Middle frontal gyrus (tissue), 1 donor: Measurements from ENCODE around the gene SMCO4.
A peak's percentile ranks its signal among the peaks of the same experiment; 100 is the strongest.

Experiments used
- DNase-seq: peaks from one replicate; pipeline ENCODE4 v3.0.0-alpha.2; 2015; ENCODE audit warnings: low spot score; ENCODE audit errors: extremely low spot score

SMCO4 gene

GRCh38 chr11:93528757-93529645 lies 14.2 kb downstream of the SMCO4 start:
- DNase-seq, result peak; percentile 8

GRCh38 chr11:93528252-93528651 lies 14.9 kb downstream of the SMCO4 start:
- DNase-seq, result no peak

GRCh38 chr11:93526641-93527583 lies 16.3 kb downstream of the SMCO4 start:
- DNase-seq, result no peak

- no peak for DNase-seq
Measured at GRCh38 chr11:93526346-93526633, 16.9 kb downstream of the SMCO4 start.

- no peak for DNase-seq
Measured at GRCh38 chr11:93525601-93526345, 17.4 kb downstream of the SMCO4 start.

- no peak for DNase-seq
Measured at GRCh38 chr11:93524858-93525257, 18.3 kb downstream of the SMCO4 start.

- DNase-seq, result no peak
Measured at GRCh38 chr11:93524173-93524536, 19.0 kb downstream of the SMCO4 start.

- no peak for DNase-seq
Measured at GRCh38 chr11:93520726-93521509, 22.3 kb downstream of the SMCO4 start.

- DNase-seq, result no peak
Measured at GRCh38 chr11:93519179-93519578, 24.0 kb downstream of the SMCO4 start.

GRCh38 chr11:93518081-93518480 lies 25.1 kb downstream of the SMCO4 start:
- DNase-seq, result no peak

GRCh38 chr11:93517611-93518010 lies 25.6 kb downstream of the SMCO4 start:
- DNase-seq, result no peak

- no peak for DNase-seq
Measured at GRCh38 chr11:93517041-93517440, 26.1 kb downstream of the SMCO4 start.

- DNase-seq, result no peak
Measured at GRCh38 chr11:93515441-93516025, 27.7 kb downstream of the SMCO4 start.

GRCh38 chr11:93514712-93515111 lies 28.5 kb downstream of the SMCO4 start:
- no peak for DNase-seq

- DNase-seq, result no peak
Measured at GRCh38 chr11:93513772-93514171, 29.4 kb downstream of the SMCO4 start.

GRCh38 chr11:93512949-93513667 lies 30.1 kb downstream of the SMCO4 start:
- DNase-seq, result no peak

GRCh38 chr11:93512073-93512475 lies 31.1 kb downstream of the SMCO4 start:
- no peak for DNase-seq

- DNase-seq, result no peak
Measured at GRCh38 chr11:93510196-93510873, 32.9 kb downstream of the SMCO4 start.

GRCh38 chr11:93507517-93507916 lies 35.7 kb downstream of the SMCO4 start:
- no peak for DNase-seq
